ENCODE measurements around the gene SHANK3. TPM values are rescaled to one million over a fixed set of nuclear protein-coding genes. Genes with fewer than 3 reads are reported as not detected.

Gene SHANK3
- total RNA-seq, 1 donor from 2014 or later, result 4.2 TPM

GRCh38 chr22:50702821-50703725 lies 30.4 kb downstream of the SHANK3 start:
- H3K36me3 ChIP-seq (ENCODE audit: control insufficient read depth in 3 of 3, insufficient read depth in 3 of 3, low read length in 3 of 3), result peaks cover 0 to 10% (median 5%) of the 10 kb centered on the region in 3 donors
- H3K9ac ChIP-seq (ENCODE audit: low read depth in 1 of 3, low read length in 3 of 3), result no peak overlapping the region
- no peaks in the 10 kb centered on the region for H3K9me3 ChIP-seq (ENCODE audit: control insufficient read depth in 3 of 3, low read length in 3 of 3)
- peaks cover 0 to 9% (median 0%) of the 10 kb centered on the region in 3 donors for H3K27me3 ChIP-seq (ENCODE audit: control insufficient read depth in 3 of 3, insufficient read depth in 3 of 3, low read length in 3 of 3)
- H3K4me3 ChIP-seq (ENCODE audit: low read length in 3 of 3), result no peak overlapping the region
- no peak overlapping the region for H3K27ac ChIP-seq (ENCODE audit: low read depth, low read length)
- peaks cover 6 to 18% (median 11%) of the 10 kb centered on the region in 3 donors for H3K4me1 ChIP-seq (ENCODE audit: control insufficient read depth in 3 of 3, insufficient read depth in 3 of 3, low read length in 3 of 3)

- Histone ChIP-seq H3K9me3 (ENCODE audit: control insufficient read depth in 3 of 3, low read length in 3 of 3) (no peaks in the 10 kb centered on the region), H3K4me1 (ENCODE audit: control insufficient read depth in 3 of 3, insufficient read depth in 3 of 3, low read length in 3 of 3) (peaks cover 4 to 15% (median 10%) of the 10 kb centered on the region in 3 donors), H3K4me3 (ENCODE audit: low read length in 3 of 3) (no peak overlapping the region), H3K36me3 (ENCODE audit: control insufficient read depth in 3 of 3, insufficient read depth in 3 of 3, low read length in 3 of 3) (peaks cover 0 to 10% (median 5%) of the 10 kb centered on the region in 3 donors), H3K27me3 (ENCODE audit: control insufficient read depth in 3 of 3, insufficient read depth in 3 of 3, low read length in 3 of 3) (peaks cover 0 to 9% (median 0%) of the 10 kb centered on the region in 3 donors), H3K27ac (ENCODE audit: low read depth, low read length) (no peak overlapping the region), H3K9ac (ENCODE audit: low read depth in 1 of 3, low read length in 3 of 3) (no peak overlapping the region)
Measured at GRCh38 chr22:50703726-50704509, 31.3 kb downstream of the SHANK3 start.

GRCh38 chr22:50704510-50705218 lies 32.0 kb downstream of the SHANK3 start:
- Histone ChIP-seq H3K36me3 (ENCODE audit: control insufficient read depth in 3 of 3, insufficient read depth in 3 of 3, low read length in 3 of 3) (peaks cover 0 to 10% (median 5%) of the 10 kb centered on the region in 3 donors), H3K9me3 (ENCODE audit: control insufficient read depth in 3 of 3, low read length in 3 of 3) (no peaks in the 10 kb centered on the region), H3K27me3 (ENCODE audit: control insufficient read depth in 3 of 3, insufficient read depth in 3 of 3, low read length in 3 of 3) (peaks cover 0 to 9% (median 0%) of the 10 kb centered on the region in 3 donors), H3K4me3 (ENCODE audit: low read length in 3 of 3) (no peak overlapping the region), H3K4me1 (ENCODE audit: control insufficient read depth in 3 of 3, insufficient read depth in 3 of 3, low read length in 3 of 3) (peaks cover 2 to 10% (median 7%) of the 10 kb centered on the region in 3 donors), H3K9ac (ENCODE audit: low read depth in 1 of 3, low read length in 3 of 3) (no peak overlapping the region), H3K27ac (ENCODE audit: low read depth, low read length) (no peak overlapping the region)

- Histone ChIP-seq H3K4me1 (ENCODE audit: control insufficient read depth in 3 of 3, insufficient read depth in 3 of 3, low read length in 3 of 3) (peaks cover 0 to 12% (median 7%) of the 10 kb centered on the region in 3 donors), H3K4me3 (ENCODE audit: low read length in 3 of 3) (no peak overlapping the region), H3K36me3 (ENCODE audit: control insufficient read depth in 3 of 3, insufficient read depth in 3 of 3, low read length in 3 of 3) (peaks cover 0 to 10% (median 5%) of the 10 kb centered on the region in 3 donors), H3K9me3 (ENCODE audit: control insufficient read depth in 3 of 3, low read length in 3 of 3) (no peaks in the 10 kb centered on the region), H3K27ac (ENCODE audit: low read depth, low read length) (no peak overlapping the region), H3K27me3 (ENCODE audit: control insufficient read depth in 3 of 3, insufficient read depth in 3 of 3, low read length in 3 of 3) (peaks cover 0 to 9% (median 0%) of the 10 kb centered on the region in 3 donors), H3K9ac (ENCODE audit: low read depth in 1 of 3, low read length in 3 of 3) (no peak overlapping the region)
Measured at GRCh38 chr22:50705219-50705691, 32.6 kb downstream of the SHANK3 start.

GRCh38 chr22:50705851-50706351 lies 33.3 kb downstream of the SHANK3 start:
- H3K4me3 ChIP-seq (ENCODE audit: low read length in 3 of 3), result no peak overlapping the region
- H3K27me3 ChIP-seq (ENCODE audit: control insufficient read depth in 3 of 3, insufficient read depth in 3 of 3, low read length in 3 of 3), result peaks cover 0 to 9% (median 3%) of the 10 kb centered on the region in 3 donors
- H3K27ac ChIP-seq (ENCODE audit: low read depth, low read length), result no peak overlapping the region
- no peak overlapping the region for H3K9ac ChIP-seq (ENCODE audit: low read depth in 1 of 3, low read length in 3 of 3)
- H3K9me3 ChIP-seq (ENCODE audit: control insufficient read depth in 3 of 3, low read length in 3 of 3), result no peaks in the 10 kb centered on the region
- peaks cover 0 to 10% (median 5%) of the 10 kb centered on the region in 3 donors for H3K36me3 ChIP-seq (ENCODE audit: control insufficient read depth in 3 of 3, insufficient read depth in 3 of 3, low read length in 3 of 3)
- peaks cover 0 to 12% (median 11%) of the 10 kb centered on the region in 3 donors for H3K4me1 ChIP-seq (ENCODE audit: control insufficient read depth in 3 of 3, insufficient read depth in 3 of 3, low read length in 3 of 3)

GRCh38 chr22:50706481-50707125 lies 34.0 kb downstream of the SHANK3 start:
- Histone ChIP-seq H3K36me3 (ENCODE audit: control insufficient read depth in 3 of 3, insufficient read depth in 3 of 3, low read length in 3 of 3) (peaks cover 0 to 10% (median 5%) of the 10 kb centered on the region in 3 donors), H3K9me3 (ENCODE audit: control insufficient read depth in 3 of 3, low read length in 3 of 3) (no peaks in the 10 kb centered on the region), H3K4me3 (ENCODE audit: low read length in 3 of 3) (no peak overlapping the region), H3K4me1 (ENCODE audit: control insufficient read depth in 3 of 3, insufficient read depth in 3 of 3, low read length in 3 of 3) (peaks cover 0 to 14% (median 14%) of the 10 kb centered on the region in 3 donors), H3K27me3 (ENCODE audit: control insufficient read depth in 3 of 3, insufficient read depth in 3 of 3, low read length in 3 of 3) (peaks cover 0 to 9% (median 5%) of the 10 kb centered on the region in 3 donors), H3K9ac (ENCODE audit: low read depth in 1 of 3, low read length in 3 of 3) (no peak overlapping the region), H3K27ac (ENCODE audit: low read depth, low read length) (no peak overlapping the region)

GRCh38 chr22:50708474-50708873 lies 35.9 kb downstream of the SHANK3 start:
- Histone ChIP-seq H3K9me3 (ENCODE audit: control insufficient read depth in 3 of 3, low read length in 3 of 3) (no peaks in the 10 kb centered on the region), H3K4me3 (ENCODE audit: low read length in 3 of 3) (no peak overlapping the region), H3K36me3 (ENCODE audit: control insufficient read depth in 3 of 3, insufficient read depth in 3 of 3, low read length in 3 of 3) (peaks cover 0 to 3% (median 2%) of the 10 kb centered on the region in 3 donors), H3K9ac (ENCODE audit: low read depth in 1 of 3, low read length in 3 of 3) (no peak overlapping the region), H3K27ac (ENCODE audit: low read depth, low read length) (no peak overlapping the region), H3K4me1 (ENCODE audit: control insufficient read depth in 3 of 3, insufficient read depth in 3 of 3, low read length in 3 of 3) (peaks cover 7 to 23% (median 7%) of the 10 kb centered on the region in 3 donors), H3K27me3 (ENCODE audit: control insufficient read depth in 3 of 3, insufficient read depth in 3 of 3, low read length in 3 of 3) (peaks cover 0 to 6% (median 6%) of the 10 kb centered on the region in 3 donors)

- Histone ChIP-seq H3K36me3 (ENCODE audit: control insufficient read depth in 3 of 3, insufficient read depth in 3 of 3, low read length in 3 of 3) (peaks cover 0 to 3% (median 0%) of the 10 kb centered on the region in 3 donors), H3K27ac (ENCODE audit: low read depth, low read length) (no peak overlapping the region), H3K27me3 (ENCODE audit: control insufficient read depth in 3 of 3, insufficient read depth in 3 of 3, low read length in 3 of 3) (peaks cover 0 to 9% (median 6%) of the 10 kb centered on the region in 3 donors), H3K9ac (ENCODE audit: low read depth in 1 of 3, low read length in 3 of 3) (no peak overlapping the region), H3K9me3 (ENCODE audit: control insufficient read depth in 3 of 3, low read length in 3 of 3) (no peaks in the 10 kb centered on the region), H3K4me1 (ENCODE audit: control insufficient read depth in 3 of 3, insufficient read depth in 3 of 3, low read length in 3 of 3) (peaks cover 10 to 24% (median 11%) of the 10 kb centered on the region in 3 donors), H3K4me3 (ENCODE audit: low read length in 3 of 3) (no peak overlapping the region)
Measured at GRCh38 chr22:50708996-50709395, 36.4 kb downstream of the SHANK3 start.

GRCh38 chr22:50710221-50710620 lies 37.6 kb downstream of the SHANK3 start:
- Histone ChIP-seq H3K9ac (ENCODE audit: low read depth in 1 of 3, low read length in 3 of 3) (no peak overlapping the region), H3K27ac (ENCODE audit: low read depth, low read length) (no peak overlapping the region), H3K36me3 (ENCODE audit: control insufficient read depth in 3 of 3, insufficient read depth in 3 of 3, low read length in 3 of 3) (peaks cover 0 to 3% (median 0%) of the 10 kb centered on the region in 3 donors), H3K27me3 (ENCODE audit: control insufficient read depth in 3 of 3, insufficient read depth in 3 of 3, low read length in 3 of 3) (peaks cover 0 to 9% (median 0%) of the 10 kb centered on the region in 3 donors), H3K4me3 (ENCODE audit: low read length in 3 of 3) (no peak overlapping the region), H3K4me1 (ENCODE audit: control insufficient read depth in 3 of 3, insufficient read depth in 3 of 3, low read length in 3 of 3) (peaks cover 11 to 29% (median 13%) of the 10 kb centered on the region in 3 donors), H3K9me3 (ENCODE audit: control insufficient read depth in 3 of 3, low read length in 3 of 3) (no peaks in the 10 kb centered on the region)

Measured in skeletal muscle tissue (tissue), 4 donors.